Mesodermal cell (in vitro differentiated cells): ENCODE results near the gene LRRTM4.
A peak's percentile ranks its signal among the peaks of the same experiment; 100 is the strongest.

Experiments
- H3K27ac ChIP-seq: 2 replicates; pipeline ENCODE4 v1.7.0; 2013; ENCODE audit warnings: mild to moderate bottlenecking, low read depth, low read length, moderate library complexity; ENCODE audit not compliant: severe bottlenecking
- H3K36me3 ChIP-seq: 2 replicates; pipeline ENCODE4 v1.7.1; 2013; ENCODE audit warnings: mild to moderate bottlenecking, low read length, moderate library complexity; ENCODE audit not compliant: control insufficient read depth, insufficient read depth
- H3K4me1 ChIP-seq: one replicate; pipeline ENCODE4 v1.7.1; 2013; ENCODE audit warnings: mild to moderate bottlenecking, low read length; ENCODE audit not compliant: insufficient read depth, control insufficient read depth, poor library complexity, severe bottlenecking
- H3K4me3 ChIP-seq: 2 replicates; pipeline ENCODE4 v1.7.0; 2013; ENCODE audit warnings: low read length, control low read depth, mild to moderate bottlenecking; ENCODE audit not compliant: insufficient read depth, poor library complexity, severe bottlenecking; ENCODE audit errors: extremely low read depth
- H3K9me3 ChIP-seq: 2 replicates; pipeline ENCODE4 v1.7.1; 2013; ENCODE audit warnings: mild to moderate bottlenecking, low read length, moderate library complexity; ENCODE audit not compliant: control insufficient read depth
- WGBS, 2 experiments: methylation state at CpG; one replicate each; pipeline ENCODE4 v1.1.5; 2013; ENCODE audit warnings: missing lambda C conversion rate in 2 of 2; ENCODE audit not compliant: insufficient coverage in 2 of 2; 5-methylcytosine and 5-hydroxymethylcytosine counted together

LRRTM4 gene

GRCh38 chr2:77519888-77520506 lies 2.2 kb downstream of the LRRTM4 start:
- peak overlapping the region; percentile 86 for H3K27ac ChIP-seq

GRCh38 chr2:77519164-77519887 lies 2.9 kb downstream of the LRRTM4 start:
- peaks cover 3% of the 10 kb centered on the region for H3K36me3 ChIP-seq
- WGBS, 2 experiments: 95 to 96% methylated on average over 12 of the region's 14 CpGs
- no peak overlapping the region for H3K27ac ChIP-seq
- no peaks in the 10 kb centered on the region for H3K9me3 ChIP-seq
- peaks cover 21% of the 10 kb centered on the region for H3K4me1 ChIP-seq
- H3K4me3 ChIP-seq: no peak overlapping the region

More at GRCh38 chr2:77519888-77520506, 2.2 kb downstream of the LRRTM4 start:
- peaks cover 3% of the 10 kb centered on the region for H3K36me3 ChIP-seq
- H3K4me3 ChIP-seq: no peak overlapping the region
- H3K9me3 ChIP-seq: no peaks in the 10 kb centered on the region
- WGBS, 2 experiments: 86 to 100% methylated on average over 2 to 7 of the region's 7 CpGs
- peaks cover 21% of the 10 kb centered on the region for H3K4me1 ChIP-seq

- WGBS, 2 experiments: 93 to 100% methylated on average over 4 to 6 of the region's 7 CpGs
- Histone ChIP-seq H3K27ac (no peak overlapping the region), H3K4me3 (no peak overlapping the region), H3K4me1 (peaks cover 21% of the 10 kb centered on the region), H3K9me3 (no peaks in the 10 kb centered on the region), H3K36me3 (peaks cover 3% of the 10 kb centered on the region)
Measured at GRCh38 chr2:77518311-77518710, 3.9 kb downstream of the LRRTM4 start.

GRCh38 chr2:77513191-77513590 lies 9.0 kb downstream of the LRRTM4 start:
- H3K36me3 ChIP-seq: no peaks in the 10 kb centered on the region
- no peaks in the 10 kb centered on the region for H3K9me3 ChIP-seq
- peaks cover 5% of the 10 kb centered on the region for H3K4me1 ChIP-seq
- WGBS, 2 experiments: 81% methylated on average over 4 of the region's 4 CpGs; no CpG with 5 or more reads in 1 of the 2 experiments
- H3K4me3 ChIP-seq: no peak overlapping the region
- H3K27ac ChIP-seq: no peak overlapping the region

- Histone ChIP-seq H3K27ac (no peak overlapping the region), H3K4me3 (no peak overlapping the region), H3K36me3 (no peaks in the 10 kb centered on the region), H3K9me3 (no peaks in the 10 kb centered on the region), H3K4me1 (peaks cover 5% of the 10 kb centered on the region)
- WGBS, 2 experiments: 63% methylated on average over 1 of the region's 1 CpG; no CpG with 5 or more reads in 1 of the 2 experiments
Measured at GRCh38 chr2:77512507-77512906, 9.7 kb downstream of the LRRTM4 start.

- no peak overlapping the region for H3K27ac ChIP-seq
- H3K36me3 ChIP-seq: no peaks in the 10 kb centered on the region
- H3K4me1 ChIP-seq: peaks cover 5% of the 10 kb centered on the region
- no peaks in the 10 kb centered on the region for H3K9me3 ChIP-seq
- no CpG with 5 or more reads among the region's 1 CpG for WGBS, 2 experiments
- no peak overlapping the region for H3K4me3 ChIP-seq
Measured at GRCh38 chr2:77508511-77508910, 13.7 kb downstream of the LRRTM4 start.

GRCh38 chr2:77507657-77508056 lies 14.5 kb downstream of the LRRTM4 start:
- Histone ChIP-seq H3K4me3 (no peak overlapping the region), H3K27ac (no peak overlapping the region), H3K9me3 (no peaks in the 10 kb centered on the region), H3K36me3 (no peaks in the 10 kb centered on the region), H3K4me1 (peaks cover under 1% of the 10 kb centered on the region)
- 86 to 90% methylated on average over 2 to 4 of the region's 6 CpGs for WGBS, 2 experiments

- Histone ChIP-seq H3K4me3 (no peak overlapping the region), H3K4me1 (peaks cover 6% of the 10 kb centered on the region), H3K9me3 (no peaks in the 10 kb centered on the region), H3K27ac (no peak overlapping the region), H3K36me3 (no peaks in the 10 kb centered on the region)
- WGBS, 2 experiments: 92 to 95% methylated on average over 6 to 7 of the region's 7 CpGs
Measured at GRCh38 chr2:77488141-77488540, 34.0 kb downstream of the LRRTM4 start.

GRCh38 chr2:77487074-77487803 lies 34.9 kb downstream of the LRRTM4 start:
- Histone ChIP-seq H3K36me3 (no peaks in the 10 kb centered on the region), H3K4me1 (peaks cover 6% of the 10 kb centered on the region), H3K4me3 (no peak overlapping the region), H3K27ac (no peak overlapping the region), H3K9me3 (no peaks in the 10 kb centered on the region)
- WGBS, 2 experiments: 89 to 90% methylated on average over 8 to 12 of the region's 15 CpGs

- peaks cover 26% of the 10 kb centered on the region for H3K4me1 ChIP-seq
- no peaks in the 10 kb centered on the region for H3K9me3 ChIP-seq
- peak overlapping the region; percentile 71 for H3K27ac ChIP-seq
- no peak overlapping the region for H3K4me3 ChIP-seq
- H3K36me3 ChIP-seq: no peaks in the 10 kb centered on the region
Measured at GRCh38 chr2:77484026-77484425, 38.1 kb downstream of the LRRTM4 start.
